ENCODE results near the gene PTPRN2.
"Not testable (repeated sequence)": the region's sequence is repeated elsewhere in the genome, so short reads cannot be mapped to it uniquely, and the experiment has no call there.

PTPRN2 gene

DNA sequence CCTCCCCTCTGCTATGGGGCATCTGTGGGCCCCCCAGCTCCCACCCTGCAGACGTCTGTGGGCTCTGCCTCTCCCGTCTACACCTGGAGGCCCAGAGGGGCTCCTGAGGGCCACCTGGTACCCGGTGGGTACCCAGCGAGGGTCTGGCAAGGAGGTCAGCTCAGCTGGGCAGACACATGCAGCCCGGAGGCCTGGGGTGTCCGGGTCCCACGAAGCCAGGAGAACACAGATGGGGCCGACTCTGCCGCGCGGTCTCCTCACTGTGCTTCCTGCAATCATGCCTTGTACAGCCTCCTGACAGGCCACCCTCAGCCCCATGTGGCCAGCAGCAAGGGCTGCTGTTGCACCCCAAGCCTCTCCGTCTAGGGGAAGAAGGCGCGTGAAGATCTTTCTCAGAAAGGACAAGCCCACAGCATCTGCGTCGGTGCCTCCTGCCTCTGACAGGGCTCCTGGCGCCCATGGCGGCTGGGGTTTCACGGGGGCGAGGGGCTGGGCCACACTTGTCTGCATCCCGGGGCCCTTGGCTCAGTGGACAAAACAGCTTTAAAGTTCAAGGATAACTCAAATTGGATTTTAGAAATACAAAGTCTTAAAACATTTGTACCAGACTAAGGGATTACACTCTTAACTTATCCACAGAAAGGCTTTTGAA, 859.5 kb downstream of the PTPRN2 start:
- FAIRE-seq: no peak

DNA sequence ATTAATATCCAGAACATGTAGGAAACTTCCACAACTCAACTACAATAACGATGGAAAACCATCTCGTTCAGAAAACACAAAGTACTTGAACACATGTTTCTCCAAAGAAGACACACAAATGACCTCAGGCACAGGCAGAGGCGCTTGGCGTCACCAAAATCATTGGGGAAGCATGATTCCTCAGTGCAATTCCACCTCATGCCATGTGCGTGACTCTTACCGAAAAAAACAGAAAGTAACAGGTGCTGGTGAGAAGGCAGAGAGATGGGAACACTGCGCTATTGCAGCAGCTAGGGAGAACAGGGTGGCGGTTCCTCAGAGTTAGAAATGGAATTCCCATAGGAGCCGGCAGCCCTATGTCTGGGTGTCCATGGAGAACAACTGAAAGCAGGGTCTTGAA, 860.9 kb downstream of the PTPRN2 start:
- no peak for FAIRE-seq

DNA sequence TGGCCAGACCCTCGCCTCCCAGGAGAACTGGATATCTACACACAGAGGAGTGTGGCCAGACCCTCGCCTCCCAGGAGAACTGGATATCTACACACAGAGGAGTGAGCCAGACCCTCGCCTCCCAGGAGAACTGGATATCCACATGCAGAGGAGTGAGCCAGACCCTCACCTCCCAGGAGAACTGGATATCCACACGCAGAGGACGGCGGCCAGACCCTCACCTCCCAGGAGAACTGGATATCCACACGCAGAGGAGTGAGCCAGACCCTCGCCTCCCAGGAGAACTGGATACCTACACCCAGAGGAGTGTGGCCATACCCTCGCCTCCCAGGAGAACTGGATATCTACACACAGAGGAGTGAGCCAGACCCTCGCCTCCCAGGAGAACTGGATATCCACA, 862.3 kb downstream of the PTPRN2 start:
- FAIRE-seq: not testable (repeated sequence)

DNA sequence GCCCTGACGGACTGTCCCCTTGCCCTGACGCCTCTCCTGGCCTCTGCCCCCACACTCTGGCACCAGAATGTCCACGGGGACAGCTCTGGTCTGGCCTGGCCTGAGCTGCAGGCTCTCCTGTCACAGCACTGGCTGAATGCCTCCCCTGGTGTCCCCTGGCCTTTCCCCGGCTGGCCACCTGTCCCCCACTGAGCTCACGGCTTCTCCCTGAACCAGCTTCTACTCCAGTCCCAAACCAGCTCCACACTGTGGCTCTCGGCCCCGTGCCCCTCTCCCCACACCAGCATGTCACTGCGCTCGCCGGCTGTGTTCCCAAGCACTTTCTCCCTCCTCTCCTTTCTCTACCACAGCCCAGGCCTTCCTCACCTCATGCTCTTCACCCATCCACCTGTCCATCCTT, 864.4 kb downstream of the PTPRN2 start:
- FAIRE-seq: no peak

DNA sequence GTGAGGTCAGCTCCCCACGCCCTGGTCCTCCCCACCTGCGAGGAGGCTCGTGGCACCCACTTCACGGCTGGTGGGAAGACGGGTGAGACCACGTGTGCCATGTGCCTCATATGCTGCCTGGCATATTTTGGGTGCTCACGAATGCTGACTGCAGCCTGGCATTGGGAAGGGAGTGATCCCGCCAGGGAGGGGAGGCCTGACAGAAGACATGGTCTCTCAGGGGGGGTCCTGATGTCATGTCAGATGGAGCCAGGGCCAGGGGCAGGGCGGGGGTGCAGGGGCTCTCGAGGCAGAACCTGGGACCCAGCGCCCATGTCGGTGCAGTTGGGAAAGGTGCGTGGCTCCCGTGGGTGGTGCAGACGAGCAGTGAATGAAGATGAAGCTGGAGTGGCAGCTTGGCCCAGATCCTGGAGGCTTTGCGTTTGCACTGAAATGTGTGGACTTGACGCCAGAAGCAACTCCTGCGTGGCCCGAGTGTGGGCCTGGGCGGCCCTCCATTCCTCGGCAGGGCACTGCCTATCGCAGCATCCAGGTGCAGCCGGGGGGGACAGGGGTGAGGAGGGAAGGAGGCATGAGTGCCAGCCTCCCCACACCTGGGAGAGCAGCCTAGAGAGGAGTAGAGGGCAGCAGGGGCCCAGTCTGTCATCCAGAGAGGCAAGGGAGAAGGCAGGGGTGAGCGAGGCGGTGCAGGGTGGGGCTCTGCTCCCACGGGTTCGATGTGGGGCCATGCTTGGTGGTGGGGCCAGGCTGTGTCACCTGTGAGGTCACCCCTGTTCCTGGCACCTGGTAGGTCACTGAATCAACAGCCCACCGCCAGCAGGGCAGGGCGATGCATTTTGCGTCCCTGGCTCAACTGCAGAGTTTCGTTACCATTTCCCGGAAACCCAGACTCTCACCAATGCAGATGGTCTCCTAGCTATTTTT, 865.2 kb downstream of the PTPRN2 start:
- no peak for FAIRE-seq

DNA sequence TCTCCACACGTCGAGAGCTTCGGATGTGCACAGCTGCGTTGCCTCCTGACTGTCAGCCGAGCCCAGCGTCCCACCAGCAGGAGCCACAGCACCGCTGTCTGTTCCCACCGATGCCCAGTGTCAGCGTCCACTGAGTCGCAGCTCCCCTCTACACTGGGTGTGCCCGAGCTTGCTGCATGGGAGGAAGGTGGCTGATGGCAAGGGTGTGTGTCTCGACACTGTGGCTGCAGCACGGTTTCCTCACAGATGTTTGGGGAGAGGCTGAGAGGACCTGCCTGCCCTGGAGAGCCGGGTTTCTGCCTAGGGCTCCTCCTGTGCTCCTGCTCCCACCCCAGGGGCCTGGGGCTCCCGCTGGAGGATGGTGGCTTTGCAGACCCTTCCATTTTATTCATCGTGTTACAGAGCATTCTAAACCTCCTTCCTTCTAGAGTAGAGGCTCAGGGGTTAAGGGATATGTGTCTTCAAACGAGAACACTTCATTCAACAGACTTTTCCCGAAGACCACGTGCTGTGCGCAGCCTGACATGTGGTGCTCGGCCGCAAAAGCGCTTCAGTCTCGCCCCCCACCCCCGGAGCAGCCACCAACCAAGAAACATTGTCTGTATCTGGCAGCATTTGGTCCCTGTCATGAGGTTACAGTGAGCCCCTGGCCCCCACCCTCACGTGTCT, 866.0 kb downstream of the PTPRN2 start:
- FAIRE-seq: no peak

DNA sequence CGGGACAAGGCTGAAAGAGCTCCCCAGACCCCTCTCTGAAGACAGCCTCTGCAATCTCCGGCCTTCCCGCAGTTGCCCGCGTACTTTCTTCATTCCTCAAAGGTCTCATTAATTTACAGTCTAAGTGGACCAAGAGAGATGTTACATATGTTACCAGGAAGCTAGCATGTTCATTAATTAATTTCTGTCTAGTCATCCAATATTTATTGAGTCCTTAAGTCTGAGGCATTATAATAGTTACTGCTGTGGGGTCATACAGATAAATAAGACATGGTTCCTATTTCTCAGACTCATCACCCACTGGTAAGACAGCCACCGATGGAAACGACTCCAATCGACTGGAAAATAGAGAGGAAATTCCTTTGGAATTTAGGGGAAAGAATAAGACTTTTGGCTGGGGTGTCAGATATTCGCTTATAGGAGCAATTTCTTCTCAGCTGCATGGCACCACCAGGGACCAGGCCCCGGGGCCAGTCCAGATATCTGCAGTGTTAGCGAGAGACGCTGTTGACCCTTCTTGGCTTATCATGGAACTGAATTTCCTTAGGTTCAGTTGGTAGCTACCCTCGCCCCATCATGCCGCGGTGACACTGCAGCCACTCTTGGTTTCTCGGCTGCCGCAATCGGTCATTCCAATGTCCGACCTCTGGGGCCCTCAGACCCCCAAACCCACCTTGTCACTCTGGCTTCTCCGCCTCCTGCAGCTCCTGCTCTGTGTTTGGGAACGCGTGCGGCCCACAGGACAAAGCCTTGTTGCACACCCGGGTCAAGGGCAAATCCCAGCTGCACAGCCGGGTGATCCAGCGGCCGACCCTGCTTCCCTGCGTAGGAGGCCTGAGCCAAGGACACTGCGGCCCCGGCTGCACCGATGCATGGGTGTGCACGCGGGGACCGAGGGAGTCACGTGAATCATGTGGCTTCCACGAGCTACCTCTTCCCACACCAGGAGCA, 867.6 kb downstream of the PTPRN2 start:
- FAIRE-seq: no peak

DNA sequence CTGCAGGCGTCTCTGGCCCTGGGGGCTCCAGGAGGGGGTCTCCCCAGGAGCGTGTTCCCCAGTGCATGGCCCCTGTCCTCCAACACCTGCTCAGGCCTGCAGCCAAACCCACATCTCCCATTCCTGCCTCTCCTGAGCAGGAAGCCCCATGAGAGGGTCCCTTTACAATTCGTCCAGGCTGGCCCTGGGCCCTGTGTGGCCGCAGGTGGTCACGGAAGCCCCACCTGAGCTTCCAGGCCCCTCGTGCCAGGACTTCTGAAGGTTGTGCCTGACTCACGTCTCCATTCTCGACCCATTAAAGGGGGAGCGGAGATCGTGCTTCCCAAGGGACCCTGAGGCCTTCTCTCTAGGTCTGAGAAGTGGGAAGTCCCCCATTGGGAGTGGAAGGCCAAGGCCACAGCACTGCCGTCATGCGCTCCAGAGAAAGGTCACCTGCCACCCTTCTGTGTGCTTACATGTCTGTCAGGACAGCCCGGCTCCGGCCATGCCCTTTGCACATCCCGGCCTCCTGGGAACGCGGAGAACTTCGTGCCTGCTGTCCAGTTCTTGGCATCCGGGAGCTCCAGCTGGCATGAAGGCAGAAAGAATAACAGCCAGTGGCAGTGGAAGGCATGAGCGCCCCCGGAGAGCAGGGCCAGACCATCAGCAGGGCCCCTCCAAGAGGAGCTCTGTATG, 868.5 kb downstream of the PTPRN2 start:
- FAIRE-seq: no peak

DNA sequence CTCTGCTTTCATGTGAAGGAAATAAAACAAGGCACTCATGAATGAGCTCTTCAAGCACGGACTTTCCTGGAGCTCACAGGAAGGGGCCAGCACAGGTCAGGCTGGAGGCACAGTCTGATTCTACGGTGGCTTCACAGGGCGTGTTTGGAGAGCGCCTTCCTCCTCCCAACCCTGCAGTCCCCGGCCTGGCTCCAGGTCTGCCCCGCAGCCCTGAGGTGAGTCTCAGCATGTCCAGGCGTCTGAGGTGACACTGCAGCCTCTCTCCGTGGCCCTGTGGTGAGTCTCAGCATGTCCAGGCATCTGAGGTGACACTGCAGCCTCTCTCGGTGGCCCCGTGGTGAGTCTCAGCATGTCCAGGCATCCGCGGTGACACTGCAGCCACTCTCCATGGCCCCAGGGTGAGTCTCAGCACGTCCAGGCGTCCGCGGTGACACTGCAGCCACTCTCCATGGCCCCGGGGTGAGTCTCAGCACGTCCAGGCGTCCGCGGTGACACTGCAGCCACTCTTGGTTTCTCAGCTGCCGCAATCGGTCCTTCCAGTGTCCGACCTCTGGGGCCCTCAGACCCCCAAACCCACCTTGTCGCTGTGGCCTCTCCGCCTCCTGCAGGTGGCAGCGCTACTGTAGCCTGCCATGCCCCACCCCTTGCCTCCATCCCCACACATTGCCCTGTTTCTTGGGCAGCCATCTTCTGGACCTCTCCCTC, 869.2 kb downstream of the PTPRN2 start:
- FAIRE-seq: no peak

DNA sequence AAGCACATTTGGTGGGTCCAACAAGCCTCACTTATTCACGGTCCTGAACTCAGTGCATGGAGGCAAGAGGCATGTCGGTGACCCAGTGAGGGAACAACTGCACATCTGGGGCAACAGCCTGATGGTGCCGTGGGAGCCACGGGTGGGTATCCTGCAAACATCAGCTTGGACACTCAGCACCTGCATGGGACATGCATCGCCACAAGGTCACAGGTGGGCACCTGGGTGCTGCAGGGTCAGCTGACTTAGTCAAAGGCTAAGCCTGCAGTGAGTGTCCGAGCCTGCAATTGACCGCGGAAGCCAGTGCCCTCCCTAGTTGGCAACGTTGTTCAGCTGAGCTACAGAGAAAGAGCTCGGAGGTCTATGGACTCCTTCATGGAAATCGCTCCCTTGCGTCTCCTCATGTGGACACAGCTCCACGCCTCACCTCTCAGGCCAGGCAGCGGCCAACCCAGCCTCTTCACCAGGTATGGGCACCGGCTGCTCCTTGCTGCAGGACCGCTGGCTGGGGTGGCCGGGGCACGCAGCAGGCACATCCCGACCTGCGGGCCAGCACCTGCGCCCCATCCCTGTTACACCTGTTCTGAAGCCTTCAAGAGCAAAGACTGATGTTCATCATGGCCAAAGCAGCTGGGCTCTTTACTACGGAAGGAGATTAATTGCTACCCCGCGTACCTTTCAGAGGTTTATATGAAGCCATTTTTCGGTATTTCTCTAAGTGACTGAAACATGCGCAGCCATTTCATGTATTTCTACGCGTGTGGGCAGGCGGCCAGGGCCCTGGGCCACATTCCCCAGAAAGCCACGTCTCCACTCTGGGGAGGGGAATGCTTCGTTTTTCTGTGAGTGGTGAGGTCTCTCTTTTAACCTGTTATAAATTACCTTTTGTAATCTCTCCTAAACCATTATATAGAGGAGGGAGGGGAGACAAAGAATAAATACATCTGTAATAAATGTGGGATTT, 870.1 kb downstream of the PTPRN2 start:
- no peak for FAIRE-seq

DNA sequence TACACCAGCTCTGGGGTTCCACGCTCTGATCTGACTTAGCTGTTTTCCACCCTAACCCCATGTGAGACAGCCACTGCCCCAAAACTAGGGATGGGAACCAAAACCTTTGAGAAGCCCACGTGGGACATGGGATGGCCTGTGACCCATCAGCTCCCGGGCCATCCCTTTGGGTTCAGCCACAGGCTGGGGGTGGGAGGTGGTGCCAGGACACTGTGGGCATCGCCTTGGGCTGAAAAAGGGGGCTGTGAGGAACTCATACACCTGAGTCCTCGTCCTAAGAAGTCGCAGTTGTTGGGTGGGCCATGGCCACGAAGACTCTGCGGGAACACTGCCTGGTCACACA, 871.7 kb downstream of the PTPRN2 start:
- no peak for FAIRE-seq

DNA sequence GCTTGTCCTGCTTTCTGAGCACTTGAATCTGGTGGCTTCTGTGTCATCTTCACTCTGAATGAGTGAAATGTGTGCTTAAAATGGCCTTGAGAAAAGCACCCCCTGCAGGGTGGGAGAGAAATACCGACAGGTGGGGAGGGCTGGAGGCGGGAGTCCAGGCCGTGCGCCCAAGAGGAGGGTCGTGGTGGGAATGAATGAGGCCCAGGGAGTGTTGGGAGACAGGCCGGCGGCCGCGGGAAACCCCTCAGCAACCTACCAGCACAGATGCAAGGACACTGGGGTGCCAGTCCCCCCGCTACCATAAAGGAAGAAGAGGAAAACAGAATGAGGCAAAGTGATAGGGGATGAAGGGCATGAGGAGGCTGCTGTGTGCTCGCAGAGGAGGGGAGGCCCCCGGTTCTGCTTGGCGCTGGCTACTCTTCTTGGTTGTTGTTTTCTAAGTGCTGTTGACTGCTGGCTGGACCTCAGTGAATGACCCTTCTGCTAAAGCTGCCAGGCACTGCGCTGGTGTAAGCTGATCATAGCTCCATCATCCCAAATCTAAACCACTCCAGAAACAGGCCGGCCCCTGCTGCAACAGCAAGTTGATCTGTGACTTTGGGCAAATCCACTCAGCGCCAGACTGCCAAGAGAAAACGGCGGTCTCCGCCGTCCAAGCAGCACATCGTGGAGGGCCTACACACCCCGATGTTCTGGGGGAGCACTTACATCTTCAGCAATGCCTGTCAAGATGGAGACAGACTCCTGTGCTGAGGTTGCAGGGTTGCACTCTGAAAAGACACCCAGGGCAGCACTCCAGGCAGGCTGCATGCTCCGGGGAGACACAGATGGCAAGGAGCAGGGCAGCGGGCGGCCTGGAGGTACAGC, 872.3 kb downstream of the PTPRN2 start:
- FAIRE-seq: no peak

DNA sequence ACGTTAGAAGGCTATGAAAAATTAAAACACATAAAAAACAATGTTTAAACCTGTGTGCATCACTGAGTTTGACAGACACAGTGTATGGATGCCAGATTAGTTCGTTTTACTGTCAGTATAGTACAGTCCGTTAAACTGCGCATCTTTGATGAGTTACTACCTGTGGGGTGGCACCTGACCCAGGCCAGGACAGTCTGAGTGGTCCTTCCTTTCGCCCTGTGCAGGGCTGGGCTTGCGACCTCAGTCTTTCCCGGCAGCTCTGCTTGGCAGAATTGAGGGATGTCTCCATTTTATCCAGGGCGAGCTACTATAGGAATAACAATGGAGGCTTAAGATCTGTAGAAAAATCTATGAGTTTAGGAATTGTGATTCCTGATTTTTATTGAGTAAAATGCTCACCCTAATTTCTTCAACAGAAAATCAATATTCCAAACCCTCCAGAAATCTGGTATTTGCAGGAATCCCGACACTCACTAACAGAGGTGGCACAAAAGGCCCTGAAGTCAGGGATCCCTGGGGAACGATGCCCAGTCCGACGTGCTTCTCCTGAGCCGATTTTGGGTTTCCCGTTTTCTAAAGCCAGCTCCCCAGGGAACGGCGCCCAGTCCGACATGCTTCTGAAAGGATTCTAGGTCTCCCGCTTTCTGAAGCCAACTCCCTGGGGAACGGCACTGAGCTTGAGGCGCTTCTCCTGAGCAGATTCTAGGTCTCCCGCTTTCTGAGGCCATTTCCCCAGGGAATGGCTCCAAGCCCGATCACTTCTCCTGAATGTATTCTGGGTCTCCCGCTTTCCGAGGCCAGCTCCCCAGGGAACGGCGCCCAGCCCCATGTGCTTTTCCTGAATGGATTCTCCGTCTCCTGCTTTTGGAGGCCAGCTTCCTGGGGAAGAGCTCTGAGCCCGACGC, 873.2 kb downstream of the PTPRN2 start:
- no peak for FAIRE-seq

DNA sequence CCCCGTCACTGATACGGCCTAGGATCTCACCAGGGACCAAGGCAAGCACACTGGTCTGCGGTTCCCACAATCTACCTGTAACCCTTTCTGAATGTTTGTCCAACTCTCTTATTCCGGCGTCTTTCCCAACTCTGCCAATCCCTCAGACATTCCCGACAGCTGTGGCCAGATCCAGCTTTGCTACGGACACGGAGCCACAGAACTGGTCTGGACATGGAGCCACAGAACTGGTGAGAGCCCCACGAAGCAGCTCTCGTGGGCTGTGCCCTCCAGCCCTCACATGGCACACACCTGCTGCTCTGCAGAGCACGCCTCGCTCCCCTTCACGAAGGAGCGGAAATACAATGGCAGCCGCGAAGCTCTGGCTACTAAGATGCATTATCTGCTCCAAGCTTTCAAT, 874.0 kb downstream of the PTPRN2 start:
- no peak for FAIRE-seq

DNA sequence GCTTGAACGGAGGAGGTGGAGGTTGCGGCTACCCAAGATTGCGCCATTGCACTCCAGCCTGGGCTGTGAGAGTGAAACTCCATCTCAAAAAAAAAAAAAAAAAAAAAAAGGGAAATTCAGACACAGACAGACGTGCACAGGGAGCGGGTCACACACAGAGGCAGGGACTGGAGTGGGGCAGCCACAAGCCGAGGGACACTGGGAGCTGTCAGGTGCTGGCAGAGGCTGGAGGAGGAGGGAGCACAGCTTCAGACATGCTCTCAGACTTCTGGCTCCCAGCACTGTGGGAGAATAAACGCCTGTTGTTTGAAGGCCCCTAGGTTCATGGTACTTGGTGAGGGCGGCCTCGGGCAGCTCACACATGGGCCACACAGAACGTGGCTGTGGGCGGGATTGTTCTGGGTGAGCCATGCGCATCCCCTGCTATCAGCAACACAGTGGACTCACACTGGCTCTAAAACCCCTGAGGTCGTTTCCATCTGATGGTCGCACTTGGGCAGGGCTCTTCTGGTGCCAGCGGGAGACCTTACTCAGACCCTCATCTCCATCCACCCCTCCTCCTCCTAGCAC, 874.9 kb downstream of the PTPRN2 start:
- no peak for FAIRE-seq

DNA sequence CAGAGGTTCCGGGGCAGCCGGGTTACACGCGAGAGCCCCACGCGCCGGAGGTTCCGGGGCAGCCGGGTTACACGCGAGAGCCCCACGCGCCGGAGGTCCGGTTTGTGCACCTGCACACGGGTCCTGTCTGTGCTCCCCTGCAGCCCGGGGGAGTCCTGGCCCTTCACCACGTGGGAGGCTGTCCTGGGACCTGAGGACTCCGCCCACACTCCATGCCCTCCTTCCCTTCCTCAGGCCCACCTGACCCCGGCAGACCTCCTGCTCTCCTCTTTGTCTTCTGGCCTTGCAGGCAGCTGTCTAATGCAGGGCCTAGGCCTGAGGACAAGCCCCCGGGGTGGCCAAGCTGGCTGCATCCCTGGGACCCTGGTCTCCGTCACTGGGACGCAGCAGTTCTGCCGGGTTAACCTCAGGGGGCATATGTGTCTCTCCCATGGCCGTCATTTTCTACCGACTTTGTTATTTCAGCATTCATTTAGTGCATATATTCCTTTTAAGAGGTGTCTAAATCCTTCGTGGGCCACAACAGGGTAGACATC, 876.2 kb downstream of the PTPRN2 start:
- FAIRE-seq: no peak

DNA sequence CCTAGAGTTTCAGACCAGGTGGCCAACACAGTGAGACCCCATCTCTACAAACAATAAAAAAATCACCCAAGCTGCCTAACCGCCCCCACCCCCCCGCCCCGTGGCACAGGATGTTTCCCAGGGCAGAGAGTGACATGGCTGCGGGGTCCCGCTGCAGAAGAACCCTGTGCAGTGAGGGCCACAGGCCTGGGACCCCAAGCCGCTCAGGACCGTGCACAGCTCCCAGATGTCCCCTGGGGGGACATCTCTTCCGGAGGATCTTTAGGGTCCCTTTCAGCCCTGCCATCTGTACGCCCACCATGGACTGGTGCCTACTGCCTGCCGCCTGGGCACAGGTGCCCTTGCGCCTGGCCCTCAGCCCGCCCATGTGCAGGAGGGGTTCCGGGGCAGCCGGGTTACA, 877.2 kb downstream of the PTPRN2 start:
- FAIRE-seq: no peak

Data from islet of Langerhans (tissue), 1 donor.